ENCODE results near the gene KCNE4.

DNA sequence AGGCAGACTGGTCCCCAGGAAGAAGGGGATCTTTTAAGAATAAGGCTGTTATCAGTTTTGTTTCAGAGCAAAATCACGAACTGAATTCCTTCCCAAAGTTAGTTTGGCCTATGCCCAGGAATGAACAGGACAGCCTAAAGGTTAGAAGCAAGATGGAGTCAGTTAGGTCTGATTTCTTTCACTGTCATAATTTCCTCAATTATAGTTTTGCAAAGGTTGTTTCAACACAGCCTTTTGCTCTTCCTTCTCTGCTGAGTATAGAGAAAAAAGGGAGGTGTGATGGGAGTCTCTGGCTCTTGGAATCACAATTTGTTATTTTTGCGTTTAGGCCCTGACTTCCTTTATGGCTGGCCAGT is 14.6 kb upstream of the KCNE4 start:
- TF ChIP-seq RAD21 (IDR thresholded peaks at IDR 0.05; ENCODE audit: low read depth) (no peak), TAF1 (IDR thresholded peaks at IDR 0.05; ENCODE audit: low read depth) (no peak), EP300 (IDR thresholded peaks at IDR 0.05; ENCODE audit: borderline replicate concordance) (no peak), CREB1 (IDR thresholded peaks at IDR 0.05; ENCODE audit: low read depth) (no peak), ZBTB7A (IDR thresholded peaks at IDR 0.05; ENCODE audit: low read depth) (no peak), EGR1 (IDR thresholded peaks at IDR 0.05) (no peak)
- TF ChIP-seq, protein P1, sequence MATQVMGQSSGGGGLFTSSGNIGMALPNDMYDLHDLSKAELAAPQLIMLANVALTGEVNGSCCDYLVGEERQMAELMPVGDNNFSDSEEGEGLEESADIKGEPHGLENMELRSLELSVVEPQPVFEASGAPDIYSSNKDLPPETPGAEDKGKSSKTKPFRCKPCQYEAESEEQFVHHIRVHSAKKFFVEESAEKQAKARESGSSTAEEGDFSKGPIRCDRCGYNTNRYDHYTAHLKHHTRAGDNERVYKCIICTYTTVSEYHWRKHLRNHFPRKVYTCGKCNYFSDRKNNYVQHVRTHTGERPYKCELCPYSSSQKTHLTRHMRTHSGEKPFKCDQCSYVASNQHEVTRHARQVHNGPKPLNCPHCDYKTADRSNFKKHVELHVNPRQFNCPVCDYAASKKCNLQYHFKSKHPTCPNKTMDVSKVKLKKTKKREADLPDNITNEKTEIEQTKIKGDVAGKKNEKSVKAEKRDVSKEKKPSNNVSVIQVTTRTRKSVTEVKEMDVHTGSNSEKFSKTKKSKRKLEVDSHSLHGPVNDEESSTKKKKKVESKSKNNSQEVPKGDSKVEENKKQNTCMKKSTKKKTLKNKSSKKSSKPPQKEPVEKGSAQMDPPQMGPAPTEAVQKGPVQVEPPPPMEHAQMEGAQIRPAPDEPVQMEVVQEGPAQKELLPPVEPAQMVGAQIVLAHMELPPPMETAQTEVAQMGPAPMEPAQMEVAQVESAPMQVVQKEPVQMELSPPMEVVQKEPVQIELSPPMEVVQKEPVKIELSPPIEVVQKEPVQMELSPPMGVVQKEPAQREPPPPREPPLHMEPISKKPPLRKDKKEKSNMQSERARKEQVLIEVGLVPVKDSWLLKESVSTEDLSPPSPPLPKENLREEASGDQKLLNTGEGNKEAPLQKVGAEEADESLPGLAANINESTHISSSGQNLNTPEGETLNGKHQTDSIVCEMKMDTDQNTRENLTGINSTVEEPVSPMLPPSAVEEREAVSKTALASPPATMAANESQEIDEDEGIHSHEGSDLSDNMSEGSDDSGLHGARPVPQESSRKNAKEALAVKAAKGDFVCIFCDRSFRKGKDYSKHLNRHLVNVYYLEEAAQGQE (IDR thresholded peaks at IDR 0.05; ENCODE audit: low read depth), result no peak
- TF ChIP-seq, protein P2, sequence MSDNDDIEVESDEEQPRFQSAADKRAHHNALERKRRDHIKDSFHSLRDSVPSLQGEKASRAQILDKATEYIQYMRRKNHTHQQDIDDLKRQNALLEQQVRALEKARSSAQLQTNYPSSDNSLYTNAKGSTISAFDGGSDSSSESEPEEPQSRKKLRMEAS (IDR thresholded peaks at IDR 0.05), result no peak

Measured in Ishikawa (cell line).